PC-9 (cell line): ENCODE measurements around the gene DNAJC11. TPM values are rescaled to one million over a fixed set of nuclear protein-coding genes. Genes with fewer than 3 reads are reported as not detected.

Source experiments
- BruUV-seq: library from RNA; stranded (reverse); fragments of 400-500 nt; replicated peaks from 2 replicates; lab custom pipeline; 2021; lab: Mats Ljungman, UMichigan
- CTCF ChIA-PET: fragments of 300-600 bp; sonication (Branson Sonifier 250); formaldehyde crosslinking; loops from one replicate; lab custom pipeline; 2022; ENCODE audit warnings: antibody characterized with exemption; lab: Charles Lee
- POLR2A ChIA-PET: fragments of 300-600 bp; sonication (Branson Sonifier 250); formaldehyde crosslinking; loops from one replicate; lab custom pipeline; 2022; ENCODE audit warnings: antibody characterized with exemption; ENCODE audit not compliant: unreplicated experiment; lab: Charles Lee
- DNase-seq, 2 experiments: peaks; one replicate each; pipeline versions ENCODE4 v3.0.0 to v3.0.0-alpha.2; 2015 to 2022; ENCODE audit warnings: mixed read lengths in 1 of 2
- H2AFZ ChIP-seq: fragments of 200-600 bp; sonication (generic); 2 replicates; pipeline ENCODE4 v1.8.1; 2017; ENCODE audit warnings: antibody characterized with exemption
- H3F3A ChIP-seq: fragments of 200-600 bp; sonication (generic); 2 replicates; pipeline ENCODE4 v1.8.1; 2017; ENCODE audit warnings: antibody characterized with exemption, mild to moderate bottlenecking, low read depth; ENCODE audit not compliant: insufficient read depth
- H3K27ac ChIP-seq: fragments of 200-600 bp; sonication (generic); 2 replicates; pipeline ENCODE4 v1.6.1; 2016; ENCODE audit warnings: mixed run types
- H3K27me3 ChIP-seq: fragments of 200-600 bp; sonication (generic); 2 replicates; pipeline ENCODE4 v1.6.1; 2016; ENCODE audit warnings: low read depth, mixed run types; ENCODE audit not compliant: insufficient read depth
- H3K36me3 ChIP-seq: fragments of 200-600 bp; sonication (generic); 2 replicates; pipeline ENCODE4 v1.6.1; 2016; ENCODE audit warnings: low read depth, mixed run types
- H3K4me1 ChIP-seq: fragments of 200-600 bp; sonication (generic); replicated peaks from 2 replicates; pipeline ENCODE4 v1.6.1; 2016; ENCODE audit warnings: mixed run types; ENCODE audit not compliant: insufficient read depth
- H3K4me2 ChIP-seq: fragments of 200-600 bp; sonication (generic); 2 replicates; pipeline ENCODE4 v1.6.1; 2017; ENCODE audit warnings: mixed run types
- H3K4me3 ChIP-seq: fragments of 200-600 bp; sonication (generic); 2 replicates; pipeline ENCODE4 v1.6.1; 2016; ENCODE audit warnings: mixed run types
- H3K79me2 ChIP-seq: fragments of 200-600 bp; sonication (generic); 2 replicates; pipeline ENCODE4 v1.6.1; 2017; ENCODE audit warnings: low read depth, mixed run types
- H3K9me2 ChIP-seq: fragments of 200-600 bp; sonication (generic); 2 replicates; pipeline ENCODE4 v1.8.1; 2017; ENCODE audit warnings: mild to moderate bottlenecking; ENCODE audit not compliant: insufficient read depth
- H3K9me3 ChIP-seq: fragments of 200-600 bp; sonication (generic); 2 replicates; pipeline ENCODE4 v1.8.1; 2016; ENCODE audit warnings: low read depth; ENCODE audit not compliant: insufficient read depth
- H4K20me1 ChIP-seq: fragments of 200-600 bp; sonication (generic); 2 replicates; pipeline ENCODE4 v1.8.1; 2017; ENCODE audit not compliant: insufficient read depth
- EZH2 ChIP-seq: fragments of 200-600 bp; sonication (generic); IDR thresholded peaks from 2 replicates; pipeline ENCODE4 v1.8.0; 2017; ENCODE audit warnings: antibody characterized with exemption, low read depth
- intact Hi-C: fragments of 100-400 bp; cut with micrococcal nuclease; formaldehyde crosslinking; loops from one replicate; pipeline ENCODE4 v1.10.0; 2022; ENCODE audit not compliant: unreplicated experiment
- total RNA-seq: library from RNA; stranded (reverse); gene quantifications from 2 replicates; pipeline ENCODE4 v1.2.3, GENCODE V29; 2021
- TF ChIP-seq, protein P1 (sequence below): fragments of 200-600 bp; sonication (generic); conservative IDR thresholded peaks from 2 replicates; pipeline ENCODE4 v1.6.1; 2017; ENCODE audit warnings: mixed run types, antibody characterized with exemption, mild to moderate bottlenecking, moderate library complexity

The DNAJC11 gene
- total RNA-seq, 1 experiment from 2014 or later = 52.8 TPM

DNA sequence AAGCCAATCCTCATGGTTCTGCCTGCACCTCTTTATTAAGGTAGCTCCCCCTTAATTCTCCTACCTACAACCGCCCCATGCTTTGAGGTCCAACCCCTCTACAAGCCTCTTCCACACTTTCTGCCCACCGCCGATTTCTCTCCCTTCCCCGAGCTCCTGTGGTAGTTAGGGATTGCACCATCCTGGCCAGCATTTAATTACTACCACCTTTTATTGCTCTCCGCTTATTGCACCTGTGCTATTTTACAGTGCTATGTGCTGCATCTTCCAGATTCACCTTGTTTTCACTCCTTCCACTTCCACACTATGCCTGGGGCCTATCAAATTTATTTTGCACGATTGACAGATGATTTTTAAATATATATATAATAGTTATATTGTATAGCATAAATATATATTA, 29.3 kb upstream of the DNAJC11 start:
- H2AFZ ChIP-seq = no peak overlapping the region
- ChIA-PET POLR2A (no interaction called here), CTCF (interaction anchor here (0.6 kb wide), 1 partner anchor 11 kb away, joined by 3 read pairs; no protein-coding TSS in a partner anchor)
- no peak for DNase-seq
- H3K9me3 ChIP-seq = no peaks in the 10 kb centered on the region
- BruUV-seq = no TSS peak
- intact Hi-C loops = no loop called here
- no peaks in the 10 kb centered on the region for H3K9me2 ChIP-seq
- no peaks in the 10 kb centered on the region for H3K4me1 ChIP-seq
- H3K36me3 ChIP-seq = no peaks in the 10 kb centered on the region
- H3K4me3 ChIP-seq = no peak overlapping the region
- no peaks in the 10 kb centered on the region for H3F3A ChIP-seq
- H3K27ac ChIP-seq = no peak overlapping the region
- H4K20me1 ChIP-seq = no peaks in the 10 kb centered on the region
- no peaks in the 10 kb centered on the region for H3K79me2 ChIP-seq
- H3K4me2 ChIP-seq = no peak overlapping the region
- TF ChIP-seq, protein P1, sequence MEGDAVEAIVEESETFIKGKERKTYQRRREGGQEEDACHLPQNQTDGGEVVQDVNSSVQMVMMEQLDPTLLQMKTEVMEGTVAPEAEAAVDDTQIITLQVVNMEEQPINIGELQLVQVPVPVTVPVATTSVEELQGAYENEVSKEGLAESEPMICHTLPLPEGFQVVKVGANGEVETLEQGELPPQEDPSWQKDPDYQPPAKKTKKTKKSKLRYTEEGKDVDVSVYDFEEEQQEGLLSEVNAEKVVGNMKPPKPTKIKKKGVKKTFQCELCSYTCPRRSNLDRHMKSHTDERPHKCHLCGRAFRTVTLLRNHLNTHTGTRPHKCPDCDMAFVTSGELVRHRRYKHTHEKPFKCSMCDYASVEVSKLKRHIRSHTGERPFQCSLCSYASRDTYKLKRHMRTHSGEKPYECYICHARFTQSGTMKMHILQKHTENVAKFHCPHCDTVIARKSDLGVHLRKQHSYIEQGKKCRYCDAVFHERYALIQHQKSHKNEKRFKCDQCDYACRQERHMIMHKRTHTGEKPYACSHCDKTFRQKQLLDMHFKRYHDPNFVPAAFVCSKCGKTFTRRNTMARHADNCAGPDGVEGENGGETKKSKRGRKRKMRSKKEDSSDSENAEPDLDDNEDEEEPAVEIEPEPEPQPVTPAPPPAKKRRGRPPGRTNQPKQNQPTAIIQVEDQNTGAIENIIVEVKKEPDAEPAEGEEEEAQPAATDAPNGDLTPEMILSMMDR = no peak
- TF ChIP-seq EZH2 = no peak
- peaks cover 9% of the 10 kb centered on the region for H3K27me3 ChIP-seq

DNA sequence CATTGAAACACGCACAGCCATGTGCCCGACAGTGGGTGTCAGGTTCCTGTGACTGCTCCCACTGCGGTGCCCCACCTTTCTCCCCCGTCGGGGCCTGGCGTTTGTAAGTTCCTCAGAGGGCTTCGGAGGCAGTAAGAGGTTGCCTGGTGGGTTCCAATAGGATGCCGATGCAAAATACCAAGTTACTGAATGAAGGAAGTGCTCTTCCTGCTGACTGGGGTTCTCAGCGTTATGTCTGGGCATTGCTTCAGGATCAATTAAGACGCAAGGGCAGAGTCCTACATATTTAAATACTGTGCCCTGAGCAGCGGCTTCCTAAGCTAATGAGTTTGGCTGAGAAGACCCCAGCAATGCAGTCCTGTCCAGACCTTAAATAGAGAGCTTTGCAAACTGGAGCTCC, 28.9 kb upstream of the DNAJC11 start:
- no peaks in the 10 kb centered on the region for H3K79me2 ChIP-seq
- H3K4me1 ChIP-seq = no peaks in the 10 kb centered on the region
- no peak for DNase-seq
- H3K27me3 ChIP-seq = peaks cover 9% of the 10 kb centered on the region
- no peaks in the 10 kb centered on the region for H3K9me3 ChIP-seq
- H3K9me2 ChIP-seq = no peaks in the 10 kb centered on the region
- H2AFZ ChIP-seq = no peak overlapping the region
- intact Hi-C loops = no loop called here
- BruUV-seq = no TSS peak
- no peaks in the 10 kb centered on the region for H3K36me3 ChIP-seq
- no peak overlapping the region for H3K4me3 ChIP-seq
- no peak overlapping the region for H3K27ac ChIP-seq
- ChIA-PET CTCF (interaction anchor here (0.6 kb wide), 1 partner anchor 11 kb away, joined by 3 read pairs; no protein-coding TSS in a partner anchor), POLR2A (no interaction called here)
- H4K20me1 ChIP-seq = no peaks in the 10 kb centered on the region
- TF ChIP-seq, protein P1 = no peak
- TF ChIP-seq EZH2 = no peak
- H3K4me2 ChIP-seq = no peak overlapping the region
- no peaks in the 10 kb centered on the region for H3F3A ChIP-seq

- H3K79me2 ChIP-seq = no peaks in the 10 kb centered on the region
- no peak for TF ChIP-seq EZH2
- TF ChIP-seq, protein P1 = peak; percentile 92
- no peaks in the 10 kb centered on the region for H3F3A ChIP-seq
- no peaks in the 10 kb centered on the region for H3K36me3 ChIP-seq
- H3K27ac ChIP-seq = no peak overlapping the region
- peak; percentile 39 to 44 for DNase-seq
- intact Hi-C loops = loop anchor here (5.0 kb wide), 1 partner anchor 55 kb away; no protein-coding TSS in a partner anchor
- H3K4me2 ChIP-seq = no peak overlapping the region
- no peak overlapping the region for H2AFZ ChIP-seq
- no peaks in the 10 kb centered on the region for H3K4me1 ChIP-seq
- no peaks in the 10 kb centered on the region for H3K9me2 ChIP-seq
- H3K27me3 ChIP-seq = peaks cover 9% of the 10 kb centered on the region
- BruUV-seq = no TSS peak
- H3K4me3 ChIP-seq = no peak overlapping the region
- no peaks in the 10 kb centered on the region for H3K9me3 ChIP-seq
- CTCF ChIA-PET = no interaction called here
- POLR2A ChIA-PET = no interaction called here
- no peaks in the 10 kb centered on the region for H4K20me1 ChIP-seq
These were observed 25.9 kb upstream of the DNAJC11 start for GRCh38 chr1:6727535-6727934.
